ENCODE measurements around the gene SLC35D1.
"Not testable (repeated sequence)": the region's sequence is repeated elsewhere in the genome, so short reads cannot be mapped to it uniquely, and the experiment has no call there.

- not testable (repeated sequence) for TF ChIP-seq POLR2AphosphoS5 (IDR thresholded peaks at IDR 0.05; ENCODE audit: borderline replicate concordance, low read depth, low read length); EZH2 (IDR thresholded peaks at IDR 0.05); FOXP2 (optimal IDR thresholded peaks at IDR 0.05; ENCODE audit: control extremely low read depth, extremely low read length, insufficient read depth)
Measured at GRCh38 chr1:66979621-66980020, 74.3 kb downstream of the SLC35D1 start.
